ENCODE data around the gene ZBTB21.
A peak's percentile ranks its signal among the peaks of the same experiment; 100 is the strongest.
"Not testable (repeated sequence)": the region's sequence is repeated elsewhere in the genome, so short reads cannot be mapped to it uniquely, and the experiment has no call there.

ZBTB21 gene

DNA sequence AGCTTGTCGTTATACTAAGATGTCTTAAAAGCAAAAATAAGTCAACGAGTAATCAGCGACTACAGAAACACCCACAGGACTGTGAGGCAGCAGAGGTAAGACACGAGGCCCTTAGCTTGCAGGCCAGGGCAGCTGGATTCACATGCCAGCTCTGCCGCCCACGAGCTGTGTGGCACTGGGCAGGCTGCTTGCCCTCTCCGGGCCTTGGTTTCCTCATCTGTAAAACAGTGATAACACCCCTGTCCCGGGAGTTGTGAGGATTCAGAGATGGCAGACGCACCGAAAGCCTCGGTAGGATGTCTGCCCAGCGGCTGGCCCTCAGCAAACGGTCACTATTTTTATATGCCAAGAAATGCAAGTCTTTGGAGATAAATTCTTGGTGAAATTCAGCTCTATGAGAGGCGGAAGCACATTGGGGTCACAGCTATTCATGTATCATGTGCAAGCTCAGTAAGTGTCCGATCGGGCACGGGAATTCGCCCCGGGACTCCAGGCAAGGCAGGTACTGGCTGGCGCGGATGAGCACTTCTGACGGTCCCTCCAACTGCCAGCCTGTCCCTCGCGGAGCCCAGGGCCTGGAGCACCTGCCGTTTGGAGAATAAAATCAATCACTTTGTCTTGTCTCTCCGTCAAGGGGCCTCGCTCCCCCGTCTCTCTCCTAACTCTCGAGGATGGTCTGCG, 57.5 kb downstream of the ZBTB21 start:
- no peak overlapping the region for H3K27ac ChIP-seq (ENCODE audit: low read depth, low read length)
- peak overlapping the region; percentile 74 for H3K4me2 ChIP-seq (ENCODE audit: low read length)

DNA sequence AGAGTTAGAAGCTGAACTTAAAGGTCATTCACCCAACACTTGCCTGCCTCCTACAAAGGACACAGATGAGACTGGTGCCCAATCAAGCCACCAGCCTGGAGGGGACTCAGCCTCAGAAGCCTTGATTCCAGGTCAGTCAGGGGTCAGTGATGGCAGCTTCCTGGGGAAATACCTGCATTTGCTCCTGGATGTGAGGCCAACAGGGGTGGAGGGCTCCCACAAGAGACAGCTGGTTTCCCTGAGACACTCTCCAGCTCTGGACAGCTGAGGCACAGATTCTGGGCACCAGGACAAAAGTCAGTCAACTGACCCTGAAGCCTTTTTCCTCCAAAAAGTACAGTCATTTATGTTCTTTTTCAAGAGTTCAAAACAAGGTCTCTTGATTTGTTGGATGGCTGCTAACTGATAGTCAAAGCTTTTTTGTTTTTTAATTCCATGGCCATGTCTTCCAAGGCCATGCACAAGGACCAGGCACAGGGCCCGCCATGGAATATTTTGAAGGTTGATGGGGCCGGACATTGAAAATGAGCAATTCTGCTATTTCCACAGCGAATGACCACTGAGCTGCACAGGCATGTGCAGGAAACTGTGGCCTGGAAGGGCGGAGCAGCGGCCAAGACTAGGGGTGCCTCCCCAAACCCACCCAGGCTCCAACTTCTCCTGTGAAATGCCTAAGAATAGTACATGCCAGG, 58.1 kb downstream of the ZBTB21 start:
- peak overlapping the region; percentile 74 for H3K4me2 ChIP-seq (ENCODE audit: low read length)
- H4K20me1 ChIP-seq (ENCODE audit: control insufficient read depth, insufficient read depth, low read depth, low read length), result no peaks in the 10 kb centered on the region
- peaks cover 44% of the 10 kb centered on the region for H3K4me1 ChIP-seq (ENCODE audit: control insufficient read depth, low read length)
- H3K79me2 ChIP-seq (ENCODE audit: control insufficient read depth, low read length), result peaks cover 38% of the 10 kb centered on the region
- no peaks in the 10 kb centered on the region for H3K27me3 ChIP-seq (ENCODE audit: control insufficient read depth, low read length)
- no peaks in the 10 kb centered on the region for H3K36me3 ChIP-seq (ENCODE audit: control insufficient read depth, low read length)
- H3K27ac ChIP-seq (ENCODE audit: low read depth, low read length), result no peak overlapping the region
- H3K9me3 ChIP-seq (ENCODE audit: control insufficient read depth, insufficient read depth, low read length), result no peaks in the 10 kb centered on the region
- H3K4me3 ChIP-seq (ENCODE audit: low read length), result peak overlapping the region; percentile 74
- no peaks in the 10 kb centered on the region for H3K9me2 ChIP-seq (replicated peaks; ENCODE audit: control insufficient read depth, low read length)
- peaks cover 8% of the 10 kb centered on the region; the same call in 1 of the 2 replicates for H3F3A ChIP-seq (ENCODE audit: control insufficient read depth, insufficient read depth)
- TF ChIP-seq, protein P1, sequence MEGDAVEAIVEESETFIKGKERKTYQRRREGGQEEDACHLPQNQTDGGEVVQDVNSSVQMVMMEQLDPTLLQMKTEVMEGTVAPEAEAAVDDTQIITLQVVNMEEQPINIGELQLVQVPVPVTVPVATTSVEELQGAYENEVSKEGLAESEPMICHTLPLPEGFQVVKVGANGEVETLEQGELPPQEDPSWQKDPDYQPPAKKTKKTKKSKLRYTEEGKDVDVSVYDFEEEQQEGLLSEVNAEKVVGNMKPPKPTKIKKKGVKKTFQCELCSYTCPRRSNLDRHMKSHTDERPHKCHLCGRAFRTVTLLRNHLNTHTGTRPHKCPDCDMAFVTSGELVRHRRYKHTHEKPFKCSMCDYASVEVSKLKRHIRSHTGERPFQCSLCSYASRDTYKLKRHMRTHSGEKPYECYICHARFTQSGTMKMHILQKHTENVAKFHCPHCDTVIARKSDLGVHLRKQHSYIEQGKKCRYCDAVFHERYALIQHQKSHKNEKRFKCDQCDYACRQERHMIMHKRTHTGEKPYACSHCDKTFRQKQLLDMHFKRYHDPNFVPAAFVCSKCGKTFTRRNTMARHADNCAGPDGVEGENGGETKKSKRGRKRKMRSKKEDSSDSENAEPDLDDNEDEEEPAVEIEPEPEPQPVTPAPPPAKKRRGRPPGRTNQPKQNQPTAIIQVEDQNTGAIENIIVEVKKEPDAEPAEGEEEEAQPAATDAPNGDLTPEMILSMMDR (IDR thresholded peaks at IDR 0.05; ENCODE audit: low read depth, low read length, poor library complexity, severe bottlenecking), result no peak
- TF ChIP-seq EZH2phosphoT487 (IDR thresholded peaks at IDR 0.05; ENCODE audit: borderline replicate concordance, low read length), result no peak

More for the DNA sequence above, 57.5 kb downstream of the ZBTB21 start:
- H3K79me2 ChIP-seq (ENCODE audit: control insufficient read depth, low read length), result peaks cover 38% of the 10 kb centered on the region
- peaks cover 50% of the 10 kb centered on the region for H3K4me1 ChIP-seq (ENCODE audit: control insufficient read depth, low read length)
- H3K4me3 ChIP-seq (ENCODE audit: low read length), result peak overlapping the region; percentile 74
- H3K36me3 ChIP-seq (ENCODE audit: control insufficient read depth, low read length), result no peaks in the 10 kb centered on the region
- H3K9me3 ChIP-seq (ENCODE audit: control insufficient read depth, insufficient read depth, low read length), result no peaks in the 10 kb centered on the region
- no peaks in the 10 kb centered on the region for H4K20me1 ChIP-seq (ENCODE audit: control insufficient read depth, insufficient read depth, low read depth, low read length)
- no peak for TF ChIP-seq EZH2phosphoT487 (IDR thresholded peaks at IDR 0.05; ENCODE audit: borderline replicate concordance, low read length)
- TF ChIP-seq, protein P1 (IDR thresholded peaks at IDR 0.05; ENCODE audit: low read depth, low read length, poor library complexity, severe bottlenecking), result no peak
- no peaks in the 10 kb centered on the region for H3K27me3 ChIP-seq (ENCODE audit: control insufficient read depth, low read length)
- peaks cover 13% of the 10 kb centered on the region for H3F3A ChIP-seq (ENCODE audit: control insufficient read depth, insufficient read depth)
- no peaks in the 10 kb centered on the region for H3K9me2 ChIP-seq (replicated peaks; ENCODE audit: control insufficient read depth, low read length)

DNA sequence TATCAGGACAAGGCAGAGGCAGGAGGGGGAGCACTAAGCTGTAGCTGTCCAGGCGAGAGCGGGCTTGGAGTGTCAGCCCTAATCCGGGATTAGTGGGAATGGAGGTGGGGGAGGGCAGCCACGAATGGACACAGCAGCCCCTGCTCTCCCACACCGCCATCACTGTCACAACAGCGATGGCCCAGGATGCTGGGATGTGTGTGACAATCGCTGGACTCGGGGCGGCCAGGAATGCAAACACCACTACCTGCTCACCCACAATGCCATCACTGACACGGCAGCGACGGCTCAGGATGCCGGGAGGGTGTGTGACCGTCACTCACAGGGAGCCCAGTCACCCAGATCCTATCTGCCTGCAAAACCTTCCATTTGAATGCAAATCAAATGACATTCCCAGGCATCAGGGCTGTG, 59.2 kb downstream of the ZBTB21 start:
- Histone ChIP-seq H3K79me2 (ENCODE audit: control insufficient read depth, low read length) (peaks cover 42% of the 10 kb centered on the region), H3K36me3 (ENCODE audit: control insufficient read depth, low read length) (no peaks in the 10 kb centered on the region), H3K4me3 (ENCODE audit: low read length) (no peak overlapping the region), H3K9me3 (ENCODE audit: control insufficient read depth, insufficient read depth, low read length) (no peaks in the 10 kb centered on the region), H3K4me2 (ENCODE audit: low read length) (no peak overlapping the region), H3K27me3 (ENCODE audit: control insufficient read depth, low read length) (no peaks in the 10 kb centered on the region), H4K20me1 (ENCODE audit: control insufficient read depth, insufficient read depth, low read depth, low read length) (no peaks in the 10 kb centered on the region), H3F3A (ENCODE audit: control insufficient read depth, insufficient read depth) (peaks cover 5% of the 10 kb centered on the region; the same call in 1 of the 2 replicates), H3K27ac (ENCODE audit: low read depth, low read length) (no peak overlapping the region), H3K9me2 (replicated peaks; ENCODE audit: control insufficient read depth, low read length) (no peaks in the 10 kb centered on the region), H3K4me1 (ENCODE audit: control insufficient read depth, low read length) (peaks cover 38% of the 10 kb centered on the region)
- TF ChIP-seq, protein P1 (IDR thresholded peaks at IDR 0.05; ENCODE audit: low read depth, low read length, poor library complexity, severe bottlenecking), result no peak
- no peak for TF ChIP-seq EZH2phosphoT487 (IDR thresholded peaks at IDR 0.05; ENCODE audit: borderline replicate concordance, low read length)

DNA sequence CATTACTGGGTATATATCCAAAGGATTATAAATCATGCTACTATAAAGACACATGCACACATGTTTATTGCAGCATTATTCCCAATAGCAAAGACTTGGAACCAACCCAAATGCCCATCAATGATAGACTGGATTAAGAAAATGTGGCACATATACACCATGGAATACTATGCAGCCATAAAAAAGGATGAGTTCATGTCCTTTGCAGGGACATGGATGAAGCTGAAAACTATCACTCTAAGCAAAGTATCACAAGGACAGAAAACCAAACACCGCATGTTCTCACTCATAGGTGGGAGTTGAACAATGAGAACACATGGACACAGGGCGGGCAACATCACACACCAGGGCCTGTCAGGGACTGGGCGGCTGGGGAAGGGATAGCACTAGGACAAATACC, 60.5 kb downstream of the ZBTB21 start:
- H3K79me2 ChIP-seq (ENCODE audit: control insufficient read depth, low read length), result peaks cover 51% of the 10 kb centered on the region
- H3K36me3 ChIP-seq (ENCODE audit: control insufficient read depth, low read length); H3K9me3 ChIP-seq (ENCODE audit: control insufficient read depth, insufficient read depth, low read length); H3K27me3 ChIP-seq (ENCODE audit: control insufficient read depth, low read length); H3K4me3 ChIP-seq (ENCODE audit: low read length); H3F3A ChIP-seq (ENCODE audit: control insufficient read depth, insufficient read depth); H3K4me2 ChIP-seq (ENCODE audit: low read length); H4K20me1 ChIP-seq (ENCODE audit: control insufficient read depth, insufficient read depth, low read depth, low read length); H3K27ac ChIP-seq (ENCODE audit: low read depth, low read length); H3K9me2 ChIP-seq (replicated peaks; ENCODE audit: control insufficient read depth, low read length): not testable (repeated sequence)
- H3K4me1 ChIP-seq (ENCODE audit: control insufficient read depth, low read length), result peaks cover 26% of the 10 kb centered on the region

Data from DOHH2 (cell line).